ENCODE measurements around the gene TNMD.

Gene TNMD

DNA sequence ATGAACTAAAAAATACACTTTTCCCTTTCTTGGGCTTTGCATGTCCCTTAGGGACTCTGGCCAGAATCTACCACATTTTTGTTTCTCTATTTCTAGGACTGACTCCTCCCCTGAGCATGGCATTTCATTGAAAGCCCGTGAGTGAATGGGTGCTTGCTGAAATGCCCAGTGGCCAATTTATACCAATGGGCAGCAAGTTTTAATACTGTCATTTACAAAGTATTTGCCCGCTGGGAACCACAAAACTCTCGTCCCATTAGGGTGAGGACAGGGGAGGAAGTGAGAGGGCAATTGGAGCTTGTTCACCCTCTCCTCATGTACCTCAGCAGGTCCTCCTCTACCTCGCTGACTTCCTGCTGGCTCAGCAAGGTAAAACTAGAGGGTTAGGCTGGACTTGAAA is 60.4 kb downstream of the TNMD start:
- DNase-seq = no peak

DNA sequence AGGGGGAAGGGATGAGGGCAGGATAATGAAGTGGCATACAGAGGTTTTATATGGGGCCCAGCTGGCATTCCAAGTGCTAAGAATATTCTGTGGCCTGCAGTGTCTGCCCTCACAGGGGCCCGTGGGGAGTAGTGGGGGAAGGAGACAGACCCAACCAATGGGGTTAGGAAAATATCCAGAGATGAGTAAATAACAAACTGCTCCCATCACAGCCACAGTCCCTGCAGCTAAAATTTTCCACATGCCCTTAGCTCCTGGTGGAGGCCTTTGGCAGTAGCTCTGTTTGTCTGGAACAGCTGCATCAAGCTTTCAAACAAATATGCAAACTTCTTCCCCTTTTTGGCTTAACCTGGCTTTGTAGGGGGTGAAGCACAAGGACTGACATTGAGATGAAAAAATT is 62.4 kb downstream of the TNMD start:
- DNase-seq = no peak

DNA sequence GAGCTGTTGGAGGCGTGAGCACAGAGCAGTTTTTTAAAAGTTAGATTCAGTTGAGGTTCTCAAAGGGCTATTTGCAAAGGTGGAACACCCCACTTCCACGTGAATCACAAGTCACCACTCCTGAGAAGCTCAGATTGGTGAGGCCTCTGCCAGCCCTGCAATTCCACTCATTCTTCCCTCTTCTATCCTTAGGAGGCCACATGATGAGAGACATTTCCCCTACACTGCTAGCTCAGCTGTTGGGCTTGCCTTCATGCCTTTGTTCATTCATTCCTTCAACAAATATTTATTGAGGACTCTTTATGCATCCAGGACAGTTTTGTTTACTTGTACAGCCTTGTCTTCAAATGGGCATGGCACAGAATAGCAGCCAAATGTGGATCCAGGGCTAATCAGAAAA is 63.0 kb downstream of the TNMD start:
- no peak for DNase-seq

DNA sequence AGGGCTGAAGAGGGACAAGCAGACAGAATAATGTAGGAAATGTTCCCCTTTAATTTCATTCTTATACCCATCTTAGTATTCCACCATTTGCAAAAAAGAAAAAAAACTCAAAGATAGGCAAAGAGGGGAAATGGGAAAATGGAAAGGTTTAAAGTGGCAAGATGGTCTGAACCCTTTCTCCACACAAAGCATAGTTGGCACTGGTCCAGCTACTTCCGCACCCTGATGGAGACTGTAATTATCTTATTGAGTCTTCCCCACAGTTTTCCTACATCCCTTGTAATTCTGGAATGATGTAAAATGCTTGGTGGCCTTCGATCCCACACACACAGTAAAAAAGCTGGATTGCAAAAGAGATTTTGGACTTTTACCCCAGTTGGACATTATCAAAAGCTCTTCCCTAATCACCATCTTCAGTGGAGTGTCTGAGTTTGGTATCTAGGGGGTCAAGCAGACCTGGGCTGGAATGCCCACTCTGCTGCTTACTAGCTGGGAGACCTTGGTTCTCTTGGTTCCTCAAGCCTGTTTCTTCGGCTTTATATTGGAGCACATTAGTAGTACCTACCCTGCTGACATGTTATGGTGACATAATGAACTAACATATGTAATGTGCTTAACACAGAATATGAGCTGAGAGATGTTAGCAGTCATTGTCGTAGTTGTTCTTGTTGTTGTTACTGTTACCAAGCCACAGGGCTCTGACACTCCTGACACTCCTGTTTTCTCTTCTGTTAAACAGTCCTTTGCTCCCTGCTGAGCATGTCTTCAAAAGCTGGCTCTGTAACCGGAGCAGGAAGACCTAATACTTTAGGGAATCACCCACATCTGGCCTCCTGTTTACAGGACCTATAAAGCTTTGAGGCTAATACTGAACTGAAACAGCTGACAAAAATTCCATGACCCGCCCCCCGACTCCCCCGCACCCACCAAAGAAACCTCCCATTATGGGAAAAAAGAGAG is 64.0 kb downstream of the TNMD start:
- DNase-seq = no peak

Measured in activated CD4-positive, CD25-positive, alpha-beta regulatory T cell treated with anti-CD3 and anti-CD28 coated beads, Interleukin-2, amount 50 U/mL, for 72 hours (primary cell).